Prostate gland (tissue), 2 donors: ENCODE data around the gene LAIR1.

Source experiments
- CTCF ChIP-seq, 4 experiments: fragments of 200-600 bp in 2 of 4; fragments of 450-650 bp in 2 of 4; sonication (generic) in 2 of 4; IDR thresholded peaks; 1 replicate in 3 of 4; 2 replicates in 1 of 4; pipeline ENCODE4 v1.5.1; 2016 to 2019; ENCODE audit warnings: antibody characterized with exemption in 4 of 4, mild to moderate bottlenecking in 2 of 4, moderate library complexity in 2 of 4
- POLR2AphosphoS5 ChIP-seq: sonication (generic); formaldehyde crosslinking; IDR thresholded peaks from one replicate; pipeline ENCODE4 v1.6.1; 2017; ENCODE audit warnings: antibody characterized with exemption

DNA sequence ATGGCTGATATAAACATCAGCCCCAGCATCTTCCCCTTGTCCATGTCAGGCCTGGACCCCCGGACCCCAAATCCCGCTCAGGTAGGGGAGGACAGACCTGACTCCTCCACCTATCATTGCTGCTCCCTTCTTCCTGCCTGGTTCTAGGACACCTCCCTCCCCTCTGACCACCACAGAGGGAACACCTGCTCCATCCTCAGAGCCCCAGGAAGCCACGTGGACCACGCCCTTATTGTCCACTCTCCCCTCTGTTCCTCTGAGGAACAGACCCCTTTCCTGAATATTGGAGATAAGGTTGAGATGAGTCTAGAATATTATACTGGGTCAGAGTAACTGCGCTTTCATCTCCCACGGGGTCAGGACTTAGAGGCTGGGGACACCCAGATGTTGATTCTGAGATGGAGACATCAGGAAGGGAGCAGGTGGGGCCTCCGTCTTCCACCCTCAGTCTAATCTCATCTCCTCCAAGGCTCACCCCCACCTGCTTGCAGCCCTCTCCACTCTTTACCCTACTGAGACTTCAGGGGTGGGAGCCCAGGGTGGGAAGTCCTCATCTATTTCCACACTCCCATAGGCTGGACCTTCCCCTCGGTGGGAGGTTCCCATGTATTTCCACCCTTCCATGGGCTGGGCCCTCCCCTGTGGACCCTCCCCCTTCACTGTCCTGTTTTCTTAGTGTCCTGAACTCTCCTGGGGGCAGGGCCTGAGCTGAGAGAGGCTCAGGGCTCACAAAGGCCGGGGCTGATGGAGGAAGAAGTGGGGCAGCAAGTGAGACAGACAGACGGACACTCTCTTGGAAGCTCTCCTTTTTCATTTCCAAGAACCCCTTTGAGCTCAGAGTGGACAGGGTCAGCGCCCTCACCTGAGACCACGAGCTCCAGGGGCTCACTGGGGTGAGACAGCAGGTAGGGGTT is 28.5 kb downstream of the LAIR1 start:
- TF ChIP-seq CTCF (IDR thresholded peaks at IDR 0.05), result no peak
- TF ChIP-seq POLR2AphosphoS5, result no peak
